GM12892 (cell line): Measurements from ENCODE around the gene KIF3A.

Source experiments
- POLR2A ChIP-seq: IDR thresholded peaks from 2 replicates; pipeline ENCODE4 v1.6.1; 2011; ENCODE audit warnings: low read depth, low read length, control low read depth
- POLR2AphosphoS5 ChIP-seq: IDR thresholded peaks from 2 replicates; pipeline ENCODE4 v1.6.1; 2011; ENCODE audit warnings: low read depth, low read length, control low read depth

DNA sequence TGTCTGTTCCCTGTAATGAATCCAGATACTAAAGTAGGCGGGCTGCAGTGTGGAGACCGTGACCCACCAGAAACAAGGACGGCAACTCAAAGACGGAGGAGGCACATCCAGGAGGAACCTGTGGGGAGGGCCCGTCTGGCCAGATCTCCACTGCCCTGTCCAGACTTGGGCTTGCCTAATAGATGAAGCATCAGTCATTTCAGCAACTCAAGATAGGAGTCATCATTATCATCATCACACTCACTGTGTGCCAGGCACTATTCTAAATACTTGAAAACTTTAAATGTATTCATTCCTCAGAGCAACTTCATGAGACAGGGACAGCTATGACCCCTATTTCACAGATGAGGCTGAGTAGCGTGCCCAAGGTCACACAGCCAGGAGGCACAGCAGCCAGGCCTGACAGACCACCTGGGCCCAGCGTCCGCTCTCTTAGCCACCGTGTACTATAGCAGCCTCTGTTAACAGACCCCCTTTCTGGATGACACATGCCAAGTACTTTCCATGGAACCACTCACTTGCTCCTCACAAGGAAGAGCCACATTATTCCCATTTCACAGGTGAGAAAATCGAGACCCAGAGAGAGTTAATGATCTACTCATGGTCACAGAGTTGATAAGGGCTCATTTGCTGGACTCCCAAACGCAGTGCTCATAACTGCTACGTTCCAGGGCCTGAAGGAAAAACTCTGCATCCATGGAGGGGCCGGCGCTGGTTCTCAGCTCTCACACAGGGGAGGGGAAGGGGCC lies 68.5 kb downstream of the KIF3A start:
- TF ChIP-seq POLR2A (no peak), POLR2AphosphoS5 (no peak)
